A549 (cell line): ENCODE measurements around the gene ARPC1B. TPM values are rescaled to one million over a fixed set of nuclear protein-coding genes. Genes with fewer than 3 reads are reported as not detected.
A peak's percentile ranks its signal among the peaks of the same experiment; 100 is the strongest.

ENCODE experiments used
- ATAC-seq, 2 experiments: fragments of 200-7000 bp in 1 of 2; fragments of >200 bp in 1 of 2; cut with Nextera tagmentation in 1 of 2; cut with Tn5 transposase in 1 of 2; 3 replicates each; pipeline versions ENCODE4 v1.8.0 to v1.9.1; 2018 to 2020; ENCODE audit warnings: mild to moderate bottlenecking in 1 of 2, moderate library complexity in 1 of 2
- CTCF ChIA-PET: fragments of 300-600 bp; sonication (Branson Sonifier 250); formaldehyde crosslinking; extraction: SDS; loops from one replicate; lab custom pipeline; 2021; ENCODE audit warnings: antibody characterized with exemption, inconsistent platforms; lab: Yijun Ruan, JAX
- POLR2A ChIA-PET: fragments of 350-600 bp; formaldehyde crosslinking; extraction: SDS; loops from one replicate; lab custom pipeline; 2021; ENCODE audit warnings: antibody characterized with exemption, inconsistent platforms; lab: Yijun Ruan, JAX
- DNase-seq, 2 experiments: peaks; one replicate each; pipeline versions ENCODE4 v3.0.0 to v3.0.0-alpha.2; 2011 to 2016; ENCODE audit warnings: low read depth in 1 of 2, low spot score in 1 of 2
- FAIRE-seq: peaks from 2 replicates; lab custom pipeline; 2011; peaks lifted over from hg19 to GRCh38; lab: Jason Lieb, UNC
- H3K27ac ChIP-seq, 2 experiments: fragments of >200 bp; sonication (Bioruptor Twin); formaldehyde crosslinking; 3 replicates each; pipeline ENCODE4 v1.5.1; 2016 to 2017
- H3K4me1 ChIP-seq: fragments of >200 bp; sonication (Bioruptor Twin); formaldehyde crosslinking; 3 replicates; pipeline ENCODE4 v1.6.1; 2016
- H3K4me2 ChIP-seq: fragments of >200 bp; sonication (Bioruptor Twin); formaldehyde crosslinking; 3 replicates; pipeline ENCODE4 v1.6.1; 2016
- H3K4me3 ChIP-seq: fragments of >200 bp; sonication (Bioruptor Twin); formaldehyde crosslinking; 3 replicates; pipeline ENCODE4 v1.5.1; 2016
- H3K9me3 ChIP-seq: fragments of >200 bp; sonication (Bioruptor Twin); formaldehyde crosslinking; 3 replicates; pipeline ENCODE4 v1.6.1; 2016
- BCL3 ChIP-seq: fragments of >200 bp; sonication (Bioruptor Twin); formaldehyde crosslinking; IDR thresholded peaks from 3 replicates; pipeline ENCODE4 v1.6.1; 2016
- CBX8 ChIP-seq: fragments of 200-600 bp; sonication (generic); IDR thresholded peaks from 2 replicates; pipeline ENCODE4 v1.6.1; 2016
- CEBPB ChIP-seq, 2 experiments: fragments of >200 bp in 1 of 2; sonication (Bioruptor Twin) in 1 of 2; formaldehyde crosslinking in 1 of 2; IDR thresholded peaks; 2 replicates each; pipeline ENCODE4 v1.6.1; 2012 to 2016
- CHD2 ChIP-seq: fragments of 150-350 bp; IDR thresholded peaks from 2 replicates; pipeline ENCODE4 v1.6.1; 2014; ENCODE audit warnings: low read length; ENCODE audit not compliant: partially characterized antibody
- CHD4 ChIP-seq: fragments of 200-600 bp; sonication (generic); IDR thresholded peaks from 2 replicates; pipeline ENCODE4 v1.6.1; 2016; ENCODE audit warnings: antibody characterized with exemption, mild to moderate bottlenecking, borderline replicate concordance
- CTCF ChIP-seq: fragments of >200 bp; sonication (Bioruptor Twin); formaldehyde crosslinking; IDR thresholded peaks from 3 replicates; pipeline ENCODE4 v1.5.1; 2016
- EHF ChIP-seq: fragments of 250-450 bp; sonication (Bioruptor Pico); IDR thresholded peaks from 2 replicates; pipeline ENCODE4 v1.5.0; 2020; ENCODE audit warnings: mild to moderate bottlenecking
- ELK1 ChIP-seq: fragments of 150-350 bp; IDR thresholded peaks from 2 replicates; pipeline ENCODE4 v1.6.1; 2014; ENCODE audit warnings: low read depth, mild to moderate bottlenecking, low read length
- FOSB ChIP-seq: fragments of 250-450 bp; sonication (Bioruptor Pico); IDR thresholded peaks from 2 replicates; pipeline ENCODE4 v1.5.0; 2020; ENCODE audit warnings: mild to moderate bottlenecking, moderate library complexity
- HOXA7 ChIP-seq: fragments of 250-450 bp; sonication (Bioruptor Pico); IDR thresholded peaks from 2 replicates; pipeline ENCODE4 v1.5.0; 2020; ENCODE audit warnings: mild to moderate bottlenecking, moderate library complexity
- HOXB5 ChIP-seq: fragments of 250-450 bp; sonication (Bioruptor Pico); IDR thresholded peaks from 2 replicates; pipeline ENCODE4 v1.5.0; 2020; ENCODE audit warnings: mild to moderate bottlenecking, moderate library complexity
- JUN ChIP-seq, 2 experiments: fragments of >200 bp; sonication (Bioruptor Twin); formaldehyde crosslinking; IDR thresholded peaks; 2 replicates in 1 of 2; 3 replicates in 1 of 2; pipeline ENCODE4 v1.6.1; 2016 to 2017
- KDM5A ChIP-seq: fragments of 200-600 bp; sonication (generic); IDR thresholded peaks from 2 replicates; pipeline ENCODE4 v1.6.1; 2016; ENCODE audit warnings: antibody characterized with exemption, mild to moderate bottlenecking
- MAFK ChIP-seq: fragments of 450-650 bp; IDR thresholded peaks from 2 replicates; pipeline ENCODE4 v1.6.1; 2014; ENCODE audit not compliant: partially characterized antibody
- MAZ ChIP-seq: fragments of 150-350 bp; IDR thresholded peaks from 2 replicates; pipeline ENCODE4 v1.6.1; 2014; ENCODE audit warnings: antibody characterized with exemption, low read depth, low read length, borderline replicate concordance
- NPAS2 ChIP-seq: fragments of 250-450 bp; sonication (Bioruptor Pico); IDR thresholded peaks from 2 replicates; pipeline ENCODE4 v1.8.0; 2022; ENCODE audit warnings: mild to moderate bottlenecking, moderate library complexity, borderline replicate concordance
- NR3C1 ChIP-seq: fragments of >200 bp; sonication (Bioruptor Twin); formaldehyde crosslinking; IDR thresholded peaks from 3 replicates; pipeline ENCODE4 v1.6.1; 2017
- POLR2AphosphoS2 ChIP-seq: conservative IDR thresholded peaks from 2 replicates; pipeline ENCODE4 v1.6.1; 2012; ENCODE audit warnings: low read length, improper control_type of control experiment, inconsistent platforms
- RNF2 ChIP-seq: fragments of 200-600 bp; sonication (generic); IDR thresholded peaks from 2 replicates; pipeline ENCODE4 v1.6.1; 2016; ENCODE audit warnings: low read depth, mild to moderate bottlenecking, antibody characterized with exemption, moderate library complexity, borderline replicate concordance
- ZFP36 ChIP-seq: fragments of 450-650 bp; IDR thresholded peaks from 2 replicates; pipeline ENCODE4 v1.6.1; 2014; ENCODE audit warnings: borderline replicate concordance; ENCODE audit not compliant: partially characterized antibody
- ZNF302 ChIP-seq: fragments of 250-450 bp; sonication (Bioruptor Pico); IDR thresholded peaks from 2 replicates; pipeline ENCODE4 v1.9.0; 2021; ENCODE audit warnings: inconsistent platforms, mild to moderate bottlenecking, moderate library complexity
- WGBS: methylation state at CpG from one replicate; pipeline ENCODE4 v1.1.6; 2017; ENCODE audit errors: missing lambda C conversion rate; 5-methylcytosine and 5-hydroxymethylcytosine counted together
- polyA plus RNA-seq, 4 experiments: library from polyadenylated mRNA; depleted of rRNA in 3 of 4; stranded (reverse); fragments of >200 nt; fragmentation: RNase III in 1 of 4; extraction: RNeasy Plus Mini Kit Qiagen cat#74134 plus additional on column Dnase treatment in 1 of 4; gene quantifications; 2 replicates in 3 of 4; 3 replicates in 1 of 4; pipeline ENCODE4 v1.2.3, GENCODE V29; 2011 to 2017

ARPC1B gene
- polyA plus RNA-seq, 2 of the 4 experiments (the other 2 are of a cell fraction): 197 to 294 TPM

- no peak for TF ChIP-seq ELK1
- peak; percentile 74; the same call in 1 of the 3 replicates for TF ChIP-seq BCL3
- TF ChIP-seq KDM5A: no peak
- TF ChIP-seq NR3C1: no peak
- TF ChIP-seq CHD4: no peak
- TF ChIP-seq CTCF: no peak
- no peak for TF ChIP-seq ZNF302 (CRISPR knock-in tag)
- no peak for TF ChIP-seq FOSB
- no peak for TF ChIP-seq CHD2
- TF ChIP-seq NPAS2 (CRISPR knock-in tag): no peak
- TF ChIP-seq EHF (CRISPR knock-in tag): no peak
- TF ChIP-seq MAFK: no peak
- TF ChIP-seq CBX8: no peak
- no peak for TF ChIP-seq POLR2AphosphoS2
- TF ChIP-seq CEBPB (IDR thresholded peaks at IDR 0.05): no peak
- TF ChIP-seq RNF2: no peak
- peak; percentile 76 to 84; a peak in 4 of 5 replicates for TF ChIP-seq JUN (IDR thresholded peaks at IDR 0.05)
- no peak for TF ChIP-seq HOXA7 (CRISPR knock-in tag)
- TF ChIP-seq ZFP36: no peak
- TF ChIP-seq HOXB5 (CRISPR knock-in tag): no peak
- no peak for TF ChIP-seq MAZ
- TF ChIP-seq, all 56 proteins: peak for 10
Measured at GRCh38 chr7:99438573-99439480, 64.3 kb downstream of the ARPC1B start, which contains the start of the genes CPSF4 and PTCD1 (continued).

- Histone ChIP-seq H3K9me3 (no peaks in the 10 kb centered on the region), H3K27ac (peak overlapping the region in 1 of 2 experiments; percentile 99; a peak in 2 of 6 replicates), H3K4me3 (peak overlapping the region; percentile 86), H3K4me2 (peak overlapping the region; percentile 88), H3K4me1 (peaks cover 18% of the 10 kb centered on the region; the same call in 2 of the 3 replicates)
- TF ChIP-seq MAZ (no peak), CEBPB (IDR thresholded peaks at IDR 0.05) (peak in 1 of 2 experiments; percentile 50; a peak in 2 of 4 replicates)
- ChIA-PET POLR2A (no interaction called here), CTCF (interaction anchor here (1.6 to 5.0 kb wide), 2 partner anchors 9 to 12 kb away, joined by 3 to 24 read pairs; no protein-coding TSS in a partner anchor)
- WGBS: 82% methylated on average over 9 of the region's 9 CpGs
- DNase-seq: no peak
- ATAC-seq: no peak
- no peak for FAIRE-seq
Measured at GRCh38 chr7:99440195-99440594, 65.7 kb downstream of the ARPC1B start.

Other genes with a start within 250 kb of the ARPC1B start
- gene SMURF1, start 230.6 kb upstream of the ARPC1B start, polyA plus RNA-seq (2011; rRNA removed): 21.5 and 22.1 TPM in 2 replicates
- gene SMURF1, start 230.6 kb upstream of the ARPC1B start, polyA plus RNA-seq (2017; fragmentation: RNase III; extraction: RNeasy Plus Mini Kit Qiagen cat#74134 plus additional on column Dnase treatment): 13.3 to 15.4 TPM (median 13.8 TPM) in 3 replicates
- gene KPNA7, start 166.6 kb upstream of the ARPC1B start, polyA plus RNA-seq (2011; rRNA removed): 0.48 and 0.53 TPM in 2 replicates
- 0.28 to 0.53 TPM (median 0.41 TPM) in 3 replicates for gene KPNA7, start 166.6 kb upstream of the ARPC1B start, polyA plus RNA-seq (2017; fragmentation: RNase III; extraction: RNeasy Plus Mini Kit Qiagen cat#74134 plus additional on column Dnase treatment)
- gene MYH16, start 101.9 kb upstream of the ARPC1B start, polyA plus RNA-seq (2011; rRNA removed): 0.28 and 0.29 TPM in 2 replicates
- gene MYH16, start 101.9 kb upstream of the ARPC1B start, polyA plus RNA-seq (2017; fragmentation: RNase III; extraction: RNeasy Plus Mini Kit Qiagen cat#74134 plus additional on column Dnase treatment): 0.21 to 0.32 TPM (median 0.31 TPM) in 3 replicates
- gene ARPC1A, start 48.8 kb upstream of the ARPC1B start, polyA plus RNA-seq (2011; rRNA removed): 120 TPM in 2 replicates
- gene ARPC1A, start 48.8 kb upstream of the ARPC1B start, polyA plus RNA-seq (2017; fragmentation: RNase III; extraction: RNeasy Plus Mini Kit Qiagen cat#74134 plus additional on column Dnase treatment): 116 to 127 TPM (median 121 TPM) in 3 replicates
- gene PDAP1, start 33.9 kb downstream of the ARPC1B start, polyA plus RNA-seq (2011; rRNA removed): 42.4 and 81.8 TPM in 2 replicates
- 334 to 347 TPM (median 343 TPM) in 3 replicates for gene PDAP1, start 33.9 kb downstream of the ARPC1B start, polyA plus RNA-seq (2017; fragmentation: RNase III; extraction: RNeasy Plus Mini Kit Qiagen cat#74134 plus additional on column Dnase treatment)
- 81.7 and 96.5 TPM in 2 replicates for gene BUD31, start 34.2 kb downstream of the ARPC1B start, polyA plus RNA-seq (2011; rRNA removed)
- gene BUD31, start 34.2 kb downstream of the ARPC1B start, polyA plus RNA-seq (2017; fragmentation: RNase III; extraction: RNeasy Plus Mini Kit Qiagen cat#74134 plus additional on column Dnase treatment): 97.0 to 105 TPM (median 105 TPM) in 3 replicates
- 3.9 and 5.1 TPM in 2 replicates for gene PTCD1, start 64.1 kb downstream of the ARPC1B start, polyA plus RNA-seq (2011; rRNA removed)
- gene PTCD1, start 64.1 kb downstream of the ARPC1B start, polyA plus RNA-seq (2017; fragmentation: RNase III; extraction: RNeasy Plus Mini Kit Qiagen cat#74134 plus additional on column Dnase treatment): 5.4 to 6.3 TPM (median 5.5 TPM) in 3 replicates
- gene CPSF4, start 64.2 kb downstream of the ARPC1B start, polyA plus RNA-seq (2011; rRNA removed): 28.7 and 31.3 TPM in 2 replicates
- 34.1 to 39.1 TPM (median 35.6 TPM) in 3 replicates for gene CPSF4, start 64.2 kb downstream of the ARPC1B start, polyA plus RNA-seq (2017; fragmentation: RNase III; extraction: RNeasy Plus Mini Kit Qiagen cat#74134 plus additional on column Dnase treatment)
- 632 and 723 TPM in 2 replicates for gene ATP5MF, start 91.4 kb downstream of the ARPC1B start, polyA plus RNA-seq (2011; rRNA removed)
- gene ATP5MF, start 91.4 kb downstream of the ARPC1B start, polyA plus RNA-seq (2017; fragmentation: RNase III; extraction: RNeasy Plus Mini Kit Qiagen cat#74134 plus additional on column Dnase treatment): 1,491 to 1,707 TPM (median 1,548 TPM) in 3 replicates
- 11.6 and 12.6 TPM in 2 replicates for gene ZNF789, start 98.2 kb downstream of the ARPC1B start, polyA plus RNA-seq (2011; rRNA removed)
- 7.5 to 8.8 TPM (median 7.7 TPM) in 3 replicates for gene ZNF789, start 98.2 kb downstream of the ARPC1B start, polyA plus RNA-seq (2017; fragmentation: RNase III; extraction: RNeasy Plus Mini Kit Qiagen cat#74134 plus additional on column Dnase treatment)
- gene ZNF394, start 125.6 kb downstream of the ARPC1B start, polyA plus RNA-seq (2011; rRNA removed): 12.8 and 13.9 TPM in 2 replicates
- gene ZNF394, start 125.6 kb downstream of the ARPC1B start, polyA plus RNA-seq (2017; fragmentation: RNase III; extraction: RNeasy Plus Mini Kit Qiagen cat#74134 plus additional on column Dnase treatment): 12.2 to 14.9 TPM (median 13.6 TPM) in 3 replicates
- gene ZKSCAN5, start 129.9 kb downstream of the ARPC1B start, polyA plus RNA-seq (2011; rRNA removed): 14.1 and 15.7 TPM in 2 replicates
- gene ZKSCAN5, start 129.9 kb downstream of the ARPC1B start, polyA plus RNA-seq (2017; fragmentation: RNase III; extraction: RNeasy Plus Mini Kit Qiagen cat#74134 plus additional on column Dnase treatment): 7.2 to 8.3 TPM (median 8.2 TPM) in 3 replicates
- 7.5 and 9.8 TPM in 2 replicates for gene FAM200A, start 177.4 kb downstream of the ARPC1B start, polyA plus RNA-seq (2011; rRNA removed)
- 5.3 to 6.1 TPM (median 5.9 TPM) in 3 replicates for gene FAM200A, start 177.4 kb downstream of the ARPC1B start, polyA plus RNA-seq (2017; fragmentation: RNase III; extraction: RNeasy Plus Mini Kit Qiagen cat#74134 plus additional on column Dnase treatment)
- 78.4 and 85.1 TPM in 2 replicates for gene ZNF655, start 183.9 kb downstream of the ARPC1B start, polyA plus RNA-seq (2011; rRNA removed)
- 56.1 to 67.8 TPM (median 56.5 TPM) in 3 replicates for gene ZNF655, start 183.9 kb downstream of the ARPC1B start, polyA plus RNA-seq (2017; fragmentation: RNase III; extraction: RNeasy Plus Mini Kit Qiagen cat#74134 plus additional on column Dnase treatment)
- 5.4 and 7.7 TPM in 2 replicates for gene TMEM225B, start 223.5 kb downstream of the ARPC1B start, polyA plus RNA-seq (2011; rRNA removed)
- 0.59 to 0.70 TPM (median 0.59 TPM) in 3 replicates for gene TMEM225B, start 223.5 kb downstream of the ARPC1B start, polyA plus RNA-seq (2017; fragmentation: RNase III; extraction: RNeasy Plus Mini Kit Qiagen cat#74134 plus additional on column Dnase treatment)
- gene ZSCAN25, start 242.2 kb downstream of the ARPC1B start, polyA plus RNA-seq (2011; rRNA removed): 9.3 and 10.1 TPM in 2 replicates
- gene ZSCAN25, start 242.2 kb downstream of the ARPC1B start, polyA plus RNA-seq (2017; fragmentation: RNase III; extraction: RNeasy Plus Mini Kit Qiagen cat#74134 plus additional on column Dnase treatment): 6.3 to 7.5 TPM (median 6.4 TPM) in 3 replicates